AG08395 (cell line): ENCODE measurements around the gene FLYWCH2.

ENCODE experiments used
- DNase-seq: peaks from one replicate; pipeline ENCODE4 v3.0.0; 2012; ENCODE audit warnings: mixed read lengths, low spot score

Gene FLYWCH2

DNA sequence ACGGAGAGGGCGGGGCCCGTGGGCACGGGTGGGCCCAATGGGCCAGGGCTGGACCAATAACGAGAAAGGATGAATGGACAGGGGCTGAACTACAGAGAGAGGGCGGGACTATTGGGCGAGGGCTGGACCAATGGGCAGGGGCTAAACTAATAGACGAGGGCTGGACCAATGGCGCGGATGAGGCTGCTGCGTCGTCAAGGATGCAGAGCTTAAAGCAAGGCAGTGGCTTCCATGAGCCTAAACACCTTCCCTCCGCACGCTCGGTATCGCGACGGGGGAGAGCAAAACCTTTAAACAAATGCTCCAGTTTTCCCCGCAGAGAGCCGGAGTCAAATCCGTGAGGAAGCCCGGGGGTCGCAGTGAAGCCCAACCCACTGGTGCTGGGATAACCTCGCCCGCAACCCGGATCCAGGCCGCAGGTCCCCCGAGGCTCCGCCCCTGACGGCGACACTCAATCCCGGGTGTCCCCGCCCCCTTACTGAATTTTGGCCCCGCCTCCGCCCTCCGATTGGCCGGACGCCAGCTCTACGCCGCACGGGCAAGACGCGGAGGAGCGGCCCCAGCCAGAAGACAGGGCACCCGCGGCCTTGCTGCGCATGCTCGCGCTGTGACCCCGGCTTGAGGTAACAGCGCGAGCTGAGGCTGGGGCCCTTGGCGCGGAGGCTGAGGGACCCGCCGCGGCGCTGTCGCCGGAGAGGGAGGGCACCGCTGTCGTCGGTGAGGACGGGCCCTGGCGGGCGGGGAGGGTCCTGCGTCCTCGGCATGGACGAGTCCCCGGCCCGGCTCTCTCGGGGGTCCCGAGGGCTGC, at the start of gene FLYWCH2:
Gene FLYWCH2, plus strand, starts transcription at position 566 of the 808 bp plus-strand sequence. CDS start 13,235 bp downstream, outside the sequence.
- DNase-seq = peak; percentile 97

- DNase-seq = no peak
Measured at GRCh38 chr16:2833776-2834175, 49.2 kb upstream of the FLYWCH2 start.

- no peak for DNase-seq
Measured at GRCh38 chr16:2834968-2835367, 48.0 kb upstream of the FLYWCH2 start.

- DNase-seq = peak; percentile 96
Measured at GRCh38 chr16:2835638-2836493, 47.1 kb upstream of the FLYWCH2 start.

GRCh38 chr16:2836646-2837508, 46.1 kb upstream of the FLYWCH2 start:
- DNase-seq = no peak

- peak; percentile 86 for DNase-seq
Measured at GRCh38 chr16:2838928-2839327, 44.1 kb upstream of the FLYWCH2 start.

- no peak for DNase-seq
Measured at GRCh38 chr16:2839650-2840450, 43.2 kb upstream of the FLYWCH2 start.

GRCh38 chr16:2840914-2841313, 42.1 kb upstream of the FLYWCH2 start:
- DNase-seq = no peak

DNA sequence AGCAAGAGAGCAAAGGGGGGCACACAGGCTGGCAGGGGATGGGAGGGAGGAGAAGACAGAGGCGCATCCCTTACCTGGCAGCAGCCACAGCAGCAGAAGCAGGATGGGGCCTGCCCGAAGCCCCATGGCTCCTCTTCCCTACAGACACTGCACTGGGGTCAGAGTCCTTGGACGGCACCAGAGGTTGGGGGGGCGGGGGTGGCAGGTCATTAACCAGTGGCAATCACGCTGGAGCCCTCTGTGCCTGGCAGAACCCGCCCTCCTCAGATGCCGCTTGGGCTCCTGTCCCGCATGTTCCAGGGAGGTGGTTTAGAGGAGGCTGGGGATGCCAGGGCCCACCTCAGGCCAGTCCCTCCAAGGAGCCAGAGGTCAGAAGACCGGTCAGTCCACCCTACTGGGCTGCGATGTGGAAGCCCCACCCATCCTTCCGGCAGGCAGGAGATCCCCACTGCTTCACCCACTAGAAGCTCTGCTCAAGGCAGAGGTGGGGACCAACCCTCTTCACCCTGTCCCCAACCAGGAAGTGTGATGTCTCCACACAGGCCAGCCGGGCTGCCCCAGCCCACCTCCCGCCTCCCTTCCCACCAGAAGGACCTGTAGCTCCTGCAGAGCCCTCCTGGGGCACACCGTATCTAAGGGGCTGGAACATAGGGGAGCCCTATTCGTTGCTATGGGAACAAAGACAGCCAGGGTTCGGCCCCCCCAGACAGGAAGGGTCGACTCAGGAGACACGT, 41.2 kb upstream of the FLYWCH2 start:
- no peak for DNase-seq

- no peak for DNase-seq
Measured at GRCh38 chr16:2842340-2843000, 40.5 kb upstream of the FLYWCH2 start.

DNA sequence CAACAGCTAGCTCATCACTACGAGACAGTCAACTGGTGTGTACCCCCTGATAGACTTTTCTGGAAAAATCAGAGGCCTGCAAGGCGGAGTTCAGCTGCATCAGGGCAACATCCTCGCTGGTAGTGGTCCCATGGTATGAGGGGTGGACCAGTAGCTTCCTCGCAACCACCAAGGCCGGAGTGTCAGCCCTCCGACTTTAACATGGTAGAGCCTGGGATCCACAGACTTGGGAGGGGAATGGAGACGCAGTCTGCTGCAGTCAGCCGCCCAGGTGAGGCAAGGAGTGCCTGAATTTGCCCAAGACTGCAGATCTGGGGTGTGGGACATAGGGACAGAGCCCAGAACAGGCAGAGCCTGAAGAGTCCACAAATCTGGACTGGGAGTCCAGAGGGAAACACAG, 39.5 kb upstream of the FLYWCH2 start:
- DNase-seq = no peak

DNA sequence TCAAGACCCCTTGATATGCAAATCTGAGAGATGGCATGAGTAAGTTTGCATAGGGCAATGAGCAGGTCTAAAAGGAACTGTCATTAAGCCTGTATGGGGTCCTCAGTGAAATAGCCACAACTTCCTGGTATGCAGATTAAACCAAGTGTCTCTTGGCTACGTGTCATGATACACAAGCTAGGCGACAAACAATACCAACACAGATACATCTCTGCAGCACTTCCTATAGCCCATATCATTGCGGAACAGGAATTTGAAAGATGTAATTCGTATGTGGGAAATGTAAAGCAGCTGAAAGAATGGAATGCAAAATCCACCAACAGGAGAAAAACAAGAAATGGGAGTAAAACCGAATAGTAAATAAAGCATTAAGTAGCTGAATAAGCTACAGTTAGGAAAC, 37.9 kb upstream of the FLYWCH2 start:
- DNase-seq = no peak

DNA sequence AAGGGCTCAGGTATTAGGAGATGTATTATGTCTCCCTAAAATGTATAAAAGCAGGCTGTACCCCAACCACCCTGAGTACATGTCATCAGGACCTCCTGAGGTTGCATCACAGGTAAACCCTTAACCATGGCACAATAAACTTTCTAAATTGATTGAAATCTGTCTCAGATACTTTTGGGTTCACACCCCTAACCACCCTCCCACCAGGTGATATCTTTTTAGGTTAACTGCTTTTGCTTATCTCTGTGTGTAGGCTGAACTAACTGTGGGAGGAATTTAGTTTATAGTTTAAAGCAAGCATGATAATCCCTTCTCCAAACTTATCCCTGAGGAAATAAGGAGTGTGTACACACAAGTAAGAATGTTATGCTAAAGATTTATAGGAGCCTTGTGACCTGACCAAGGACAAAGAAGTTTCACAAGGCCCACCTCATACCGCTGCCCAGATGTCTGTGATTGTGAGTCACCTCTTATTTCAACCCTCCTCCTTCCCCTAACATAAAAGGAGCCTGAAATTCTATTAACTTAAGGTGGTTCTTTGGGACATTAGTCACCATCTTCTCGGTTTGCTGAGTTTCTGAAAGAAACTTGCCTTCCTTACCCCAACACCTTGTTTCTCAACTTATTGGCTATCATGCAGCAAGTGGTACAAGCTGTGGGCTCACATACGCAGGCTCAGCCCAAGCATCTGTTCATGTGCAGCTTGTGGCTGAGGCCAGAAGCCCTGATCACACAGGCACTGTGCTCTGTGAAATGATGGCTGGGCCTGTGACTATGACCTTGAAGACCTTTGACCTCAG, 36.3 kb upstream of the FLYWCH2 start:
- peak; percentile 59 for DNase-seq

- DNase-seq = no peak
Measured at GRCh38 chr16:2848933-2849725, 33.9 kb upstream of the FLYWCH2 start.

DNA sequence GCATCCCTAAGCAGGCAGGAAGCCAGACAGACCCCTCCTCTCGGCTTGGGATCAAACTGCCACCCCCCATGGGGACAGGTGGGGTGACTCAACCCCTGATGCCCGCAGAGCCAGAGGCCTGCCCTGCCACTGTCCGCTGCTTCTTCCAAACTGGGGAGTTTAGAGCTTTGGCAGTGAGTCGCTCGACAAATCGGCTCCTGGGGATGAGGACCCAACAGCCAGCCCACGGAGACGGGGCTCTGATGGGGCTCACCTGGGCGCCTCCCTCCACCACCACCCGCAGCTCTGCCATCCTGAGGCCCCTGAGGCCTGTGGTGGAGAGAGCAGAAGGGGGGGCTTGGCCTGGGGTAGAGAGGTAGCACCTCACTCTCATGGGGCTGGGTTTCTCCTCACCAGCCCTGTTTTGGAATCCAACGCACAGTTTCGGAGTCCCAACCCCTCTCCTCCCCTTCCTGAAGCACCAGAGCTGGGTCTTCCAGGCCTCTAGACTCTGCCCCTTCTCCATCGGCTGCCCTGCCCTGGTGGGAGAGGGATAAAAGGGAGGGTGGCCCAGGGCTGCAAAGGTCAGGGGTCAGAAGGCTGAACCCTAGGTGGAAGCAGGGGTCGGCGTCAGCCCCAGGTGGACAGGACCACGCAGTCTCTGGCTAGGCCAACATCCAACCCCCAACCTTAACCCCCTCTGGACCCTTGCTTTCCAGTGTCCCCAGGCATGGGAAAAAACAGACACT, 30.8 kb upstream of the FLYWCH2 start:
- no peak for DNase-seq

DNA sequence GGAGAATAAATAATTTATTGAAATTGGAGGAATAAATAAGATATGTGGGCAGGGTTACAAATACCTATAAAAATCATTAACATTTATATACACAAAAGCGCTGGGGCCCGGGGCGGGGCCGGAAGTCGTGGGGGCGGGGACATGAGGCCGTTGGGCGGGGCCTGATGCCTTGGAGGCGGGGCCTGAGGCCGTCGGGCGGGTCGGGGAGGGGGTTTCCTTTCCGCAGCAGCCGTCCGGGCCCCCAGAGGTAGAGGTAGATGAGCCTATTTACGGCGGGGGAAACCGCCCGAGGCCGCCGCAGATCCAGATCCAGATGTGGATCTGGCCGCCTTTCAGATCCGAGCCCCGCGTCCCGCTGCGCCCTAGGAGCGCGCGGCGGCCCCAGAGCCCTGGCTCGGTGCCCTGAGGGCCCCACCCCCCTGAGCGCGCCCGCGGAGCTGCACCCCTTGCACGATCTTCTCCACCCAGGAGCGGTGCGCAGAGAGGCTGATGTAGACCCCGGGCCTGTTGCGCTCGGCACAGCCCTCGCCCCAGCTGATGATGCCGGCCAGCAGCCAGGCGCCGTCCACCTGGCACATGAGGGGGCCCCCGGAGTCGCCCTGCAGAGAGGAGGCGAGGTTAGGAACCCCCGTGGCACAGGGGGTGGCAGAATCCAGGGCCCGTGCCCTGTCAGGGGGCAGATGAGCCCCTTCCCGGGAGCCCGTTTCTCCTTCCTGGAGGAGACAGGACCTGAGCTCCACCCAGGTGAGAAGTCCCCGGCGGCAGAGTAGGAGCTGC, 30.1 kb upstream of the FLYWCH2 start:
- DNase-seq = no peak

GRCh38 chr16:2853531-2854073, 29.4 kb upstream of the FLYWCH2 start:
- DNase-seq = no peak
